NCI-H2029 treated with DMSO at 0.1 percent for 48 hours (cell line): ENCODE data around the gene MEX3A.
A peak's percentile ranks its signal among the peaks of the same experiment; 100 is the strongest.
"Not testable (repeated sequence)": the region's sequence is repeated elsewhere in the genome, so short reads cannot be mapped to it uniquely, and the experiment has no call there.

Source experiments
- DNase-seq: peaks from one replicate; lab custom pipeline; 2025; lab: John Stamatoyannopoulos, UW

MEX3A gene, protein sequence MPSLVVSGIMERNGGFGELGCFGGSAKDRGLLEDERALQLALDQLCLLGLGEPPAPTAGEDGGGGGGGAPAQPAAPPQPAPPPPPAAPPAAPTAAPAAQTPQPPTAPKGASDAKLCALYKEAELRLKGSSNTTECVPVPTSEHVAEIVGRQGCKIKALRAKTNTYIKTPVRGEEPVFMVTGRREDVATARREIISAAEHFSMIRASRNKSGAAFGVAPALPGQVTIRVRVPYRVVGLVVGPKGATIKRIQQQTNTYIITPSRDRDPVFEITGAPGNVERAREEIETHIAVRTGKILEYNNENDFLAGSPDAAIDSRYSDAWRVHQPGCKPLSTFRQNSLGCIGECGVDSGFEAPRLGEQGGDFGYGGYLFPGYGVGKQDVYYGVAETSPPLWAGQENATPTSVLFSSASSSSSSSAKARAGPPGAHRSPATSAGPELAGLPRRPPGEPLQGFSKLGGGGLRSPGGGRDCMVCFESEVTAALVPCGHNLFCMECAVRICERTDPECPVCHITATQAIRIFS

DNA sequence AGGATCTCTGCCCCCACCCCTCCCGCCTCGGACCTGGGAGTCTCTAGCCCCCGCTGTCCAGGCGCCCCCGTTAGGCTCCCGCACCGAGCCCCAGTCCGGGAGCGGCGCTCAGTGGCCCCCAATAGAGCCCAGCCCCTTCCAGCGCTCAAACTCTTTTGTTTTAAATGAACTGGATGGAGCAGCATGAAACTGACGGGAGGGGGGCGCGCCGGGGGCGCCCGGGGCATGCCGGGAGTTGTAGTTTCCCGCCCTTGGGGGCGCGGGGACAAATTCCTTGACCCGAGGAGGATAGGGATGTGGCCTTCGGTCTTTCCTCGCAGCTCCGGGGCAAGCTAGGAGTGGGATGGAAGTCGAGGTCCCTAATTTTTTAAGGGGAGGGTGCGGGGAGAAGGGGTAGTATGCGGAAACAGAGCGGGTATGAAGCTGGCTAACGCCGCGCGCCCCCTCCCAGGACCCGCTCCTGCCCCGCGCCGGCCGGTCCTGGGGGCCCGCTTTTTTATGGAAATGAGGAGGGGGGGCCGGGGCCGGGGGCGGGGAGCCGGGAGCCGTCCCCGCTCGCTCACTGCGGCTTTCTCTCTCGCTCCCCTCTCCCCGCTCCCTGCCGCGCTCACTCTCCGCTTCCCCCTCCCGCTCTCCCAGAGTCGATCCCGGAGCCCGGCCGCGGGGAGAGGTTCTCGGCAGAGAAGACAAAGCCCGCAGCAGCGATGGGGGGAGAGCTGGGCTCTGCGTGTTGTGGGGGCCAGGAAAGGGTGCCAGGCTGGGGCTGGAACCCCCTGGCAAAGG lies at the start of gene MEX3A:
MEX3A (minus strand) TSS at position 157 of the 783 bp plus-strand sequence. CDS start 467 bp downstream, outside the sequence.
- peak; percentile 28 for DNase-seq

DNA sequence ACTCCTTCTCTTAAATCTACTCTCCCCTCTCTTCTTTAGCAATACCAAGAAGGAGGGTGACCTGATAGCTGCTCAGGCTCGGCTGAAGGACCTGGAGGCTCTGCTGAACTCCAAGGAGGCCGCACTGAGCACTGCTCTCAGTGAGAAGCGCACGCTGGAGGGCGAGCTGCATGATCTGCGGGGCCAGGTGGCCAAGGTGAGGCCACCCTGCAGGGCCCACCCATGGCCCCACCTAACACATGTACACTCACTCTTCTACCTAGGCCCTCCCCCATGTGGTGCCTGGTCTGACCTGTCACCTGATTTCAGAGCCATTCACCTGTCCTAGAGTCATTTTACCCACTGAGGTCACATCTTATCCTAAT lies 48.3 kb upstream of the MEX3A start:
- no peak for DNase-seq

DNA sequence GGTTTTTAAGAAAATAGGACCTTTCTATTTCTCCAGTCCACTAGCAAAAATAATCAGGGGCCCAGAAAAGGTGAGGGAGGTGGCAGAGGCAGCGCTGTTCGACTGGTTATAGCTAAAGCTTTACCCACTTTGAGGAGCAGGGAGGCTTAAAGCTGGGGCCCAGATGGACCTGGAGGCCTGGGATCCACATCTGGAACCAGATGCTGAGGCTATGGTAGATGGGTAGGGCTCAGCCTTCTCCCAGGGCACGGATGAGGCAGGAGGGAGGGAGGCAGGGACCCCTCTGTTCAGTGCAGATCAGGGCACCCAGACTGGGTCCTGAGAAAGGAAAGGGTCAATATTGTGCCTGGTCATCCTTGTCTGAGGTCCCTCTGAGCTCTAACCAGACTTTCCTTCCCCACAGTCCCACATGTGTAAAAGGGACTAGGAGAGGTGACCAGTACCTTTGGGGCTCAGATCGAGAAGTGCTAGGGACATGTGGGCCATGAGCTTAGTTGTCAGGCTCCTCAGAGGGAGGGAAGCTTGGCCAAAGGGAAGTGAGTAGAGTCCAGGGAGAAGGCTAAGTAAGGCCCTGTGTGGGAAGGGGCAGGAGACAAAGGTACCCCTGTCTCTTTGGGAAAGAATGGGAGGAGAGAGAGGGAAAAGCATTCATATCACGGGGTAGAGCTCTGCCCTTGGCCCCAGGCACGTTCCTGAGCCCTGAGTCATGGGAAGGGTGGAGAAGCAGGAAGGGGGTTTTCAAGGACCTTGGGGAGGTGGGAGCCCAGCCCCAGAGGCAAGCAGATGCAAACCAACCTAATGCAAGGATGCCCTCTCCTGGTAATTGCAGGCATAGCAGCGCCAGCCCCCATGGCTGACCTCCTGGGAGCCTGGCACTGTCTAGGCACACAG lies 47.7 kb upstream of the MEX3A start:
- DNase-seq, result peak; percentile 49

DNA sequence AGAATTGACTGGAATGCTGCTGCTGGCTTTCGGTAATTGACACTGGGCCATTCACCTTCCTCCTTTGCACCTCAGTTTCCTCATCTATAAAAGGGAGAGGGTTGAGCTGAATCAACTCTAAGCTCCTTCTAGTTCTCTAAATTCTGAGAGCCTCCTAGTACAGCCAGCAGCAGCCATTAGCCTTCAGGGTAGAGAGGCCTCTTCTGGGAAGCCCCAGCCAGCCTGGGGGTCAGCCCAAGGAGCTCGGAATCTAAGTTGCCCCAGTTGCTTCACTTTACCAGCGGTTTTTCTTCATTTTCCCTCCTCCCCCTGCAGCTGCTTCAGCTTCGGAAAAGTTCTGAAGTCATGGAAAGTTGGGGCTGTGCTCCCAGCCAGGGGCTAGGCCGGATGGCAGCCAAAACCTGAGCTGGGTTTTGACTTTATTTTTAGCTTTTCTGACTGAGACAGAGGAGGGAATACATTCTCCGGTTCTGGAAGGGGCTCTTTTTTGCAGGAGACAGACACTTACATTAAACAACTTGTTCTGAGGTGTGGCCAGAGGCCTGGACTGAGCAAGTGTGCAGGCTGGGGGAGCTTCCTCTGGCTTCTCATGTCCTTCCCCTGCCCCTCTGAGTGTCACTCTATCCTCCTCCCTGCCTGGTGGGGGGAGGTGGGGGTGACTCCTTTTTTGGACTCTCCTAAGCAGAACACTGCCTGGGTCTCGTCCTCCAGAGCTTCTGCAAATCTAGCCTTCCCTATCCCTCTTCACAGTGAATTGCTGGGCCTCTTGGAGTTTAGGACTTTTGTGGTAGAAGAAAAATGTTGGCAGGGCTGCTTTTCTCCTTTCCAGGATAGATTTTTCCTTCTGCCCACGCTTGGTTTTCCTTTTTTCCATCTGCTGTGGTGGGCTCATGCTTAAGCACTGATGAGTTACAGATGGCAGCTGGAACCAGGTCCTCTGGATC lies 46.7 kb upstream of the MEX3A start:
- DNase-seq, result no peak

DNA sequence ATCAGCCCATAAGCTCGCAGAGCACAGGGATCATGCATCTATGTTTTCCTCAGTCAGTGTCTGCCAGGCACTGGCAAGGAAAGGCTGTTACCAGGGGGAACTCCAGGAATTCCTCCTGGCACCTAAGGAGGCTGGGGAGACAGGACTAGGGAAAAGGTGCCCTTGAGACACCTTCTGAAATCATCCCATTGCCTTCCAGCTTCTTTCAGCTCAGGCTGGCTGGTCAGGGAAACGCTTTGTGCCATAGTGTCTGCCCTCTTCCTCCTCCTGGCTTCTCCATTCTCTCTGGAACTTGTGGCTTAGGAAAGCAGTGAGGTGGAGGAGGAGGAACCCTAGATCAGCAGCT lies 46.0 kb upstream of the MEX3A start:
- DNase-seq, result no peak

DNA sequence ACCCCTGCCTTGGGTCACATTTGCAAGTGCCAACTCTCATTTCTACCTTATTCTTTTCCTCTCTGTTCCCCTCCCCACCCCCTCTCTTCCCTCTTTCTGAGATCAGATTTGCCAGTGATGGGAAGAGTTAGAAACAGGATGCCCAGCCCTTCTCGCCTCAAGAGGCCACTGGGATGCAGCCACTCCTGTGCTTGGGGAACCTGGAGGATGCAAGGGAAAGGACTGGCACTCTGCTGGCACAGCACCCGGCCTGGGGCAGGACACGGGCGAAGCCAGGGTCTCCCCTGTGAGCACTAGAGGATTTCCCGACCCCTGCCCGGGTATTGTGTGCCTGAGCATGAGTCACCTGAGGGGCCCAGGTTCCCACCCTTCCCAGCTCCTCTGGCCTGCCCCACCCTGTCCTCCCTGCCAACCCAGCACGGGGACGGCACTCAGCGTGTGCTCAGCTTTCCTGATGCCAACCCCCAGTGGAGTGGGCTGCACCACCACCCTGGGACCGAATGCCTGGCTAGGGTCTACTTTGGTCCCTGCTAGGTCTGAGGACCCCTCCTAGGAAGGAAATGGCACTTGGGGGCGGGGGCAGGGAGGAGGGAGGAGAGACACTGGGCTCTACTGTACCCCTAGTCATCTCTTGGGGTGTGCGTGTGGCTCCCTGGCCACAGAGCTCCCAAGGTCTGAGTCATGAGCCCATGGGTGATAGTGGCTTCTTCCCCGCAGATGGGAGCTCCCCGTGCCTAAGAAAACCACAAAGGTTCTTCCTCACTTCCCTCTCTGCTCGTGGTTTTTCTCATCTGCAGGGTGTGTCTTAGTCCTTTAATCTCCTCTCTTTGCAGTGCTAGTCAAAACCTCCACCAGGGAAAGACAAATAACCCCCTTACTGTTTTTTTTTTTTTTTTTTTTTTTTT lies 44.6 kb upstream of the MEX3A start:
- no peak for DNase-seq

DNA sequence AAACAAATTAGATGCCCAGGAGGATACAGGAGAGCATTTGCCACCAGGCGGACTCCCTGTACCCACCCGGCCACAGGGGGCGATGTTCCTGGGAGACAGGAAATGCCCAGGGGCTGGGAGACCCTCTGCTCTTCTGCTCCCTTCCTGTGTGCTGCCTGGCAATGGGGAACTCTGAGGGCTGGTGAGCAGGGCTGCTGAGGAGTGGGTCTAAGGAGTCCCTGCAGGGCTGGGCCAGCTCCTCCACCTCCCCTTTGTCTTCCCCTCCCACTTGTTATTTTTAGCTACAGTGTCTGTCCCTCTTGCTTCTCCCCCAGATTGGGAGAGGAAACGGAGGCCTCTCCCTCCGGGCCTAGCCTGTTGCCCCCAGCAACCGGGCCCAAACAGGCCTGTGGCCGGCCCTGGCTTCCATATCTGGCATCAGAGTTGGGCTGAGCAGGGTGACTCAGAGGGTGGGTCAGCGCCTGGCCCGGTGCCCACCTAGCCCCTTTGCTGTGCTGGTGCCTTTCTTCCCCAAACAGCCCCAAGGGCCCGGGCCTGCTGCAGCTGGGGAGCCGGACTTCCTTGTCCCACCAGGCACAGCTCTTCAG lies 43.9 kb upstream of the MEX3A start:
- no peak for DNase-seq

DNA sequence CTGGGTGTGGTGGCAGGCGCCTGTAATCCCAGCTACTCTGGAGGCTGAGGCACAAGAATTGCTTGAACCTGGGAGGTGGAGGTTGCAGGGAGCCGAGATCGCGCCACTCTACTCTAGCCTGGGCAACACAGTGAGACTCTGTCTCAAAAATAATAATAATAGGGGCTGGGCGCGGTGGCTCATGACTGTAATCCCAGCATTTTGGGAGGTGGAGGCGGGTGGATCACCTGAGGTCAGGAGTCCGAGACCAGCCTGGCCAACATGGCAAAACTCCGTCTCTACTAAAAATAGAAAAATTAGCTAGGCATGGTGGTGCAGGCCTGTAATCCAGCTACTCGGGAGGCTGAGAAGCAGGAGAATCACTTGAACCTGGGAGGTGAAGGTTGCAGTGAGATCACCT lies 43.3 kb upstream of the MEX3A start:
- DNase-seq, result not testable (repeated sequence)

DNA sequence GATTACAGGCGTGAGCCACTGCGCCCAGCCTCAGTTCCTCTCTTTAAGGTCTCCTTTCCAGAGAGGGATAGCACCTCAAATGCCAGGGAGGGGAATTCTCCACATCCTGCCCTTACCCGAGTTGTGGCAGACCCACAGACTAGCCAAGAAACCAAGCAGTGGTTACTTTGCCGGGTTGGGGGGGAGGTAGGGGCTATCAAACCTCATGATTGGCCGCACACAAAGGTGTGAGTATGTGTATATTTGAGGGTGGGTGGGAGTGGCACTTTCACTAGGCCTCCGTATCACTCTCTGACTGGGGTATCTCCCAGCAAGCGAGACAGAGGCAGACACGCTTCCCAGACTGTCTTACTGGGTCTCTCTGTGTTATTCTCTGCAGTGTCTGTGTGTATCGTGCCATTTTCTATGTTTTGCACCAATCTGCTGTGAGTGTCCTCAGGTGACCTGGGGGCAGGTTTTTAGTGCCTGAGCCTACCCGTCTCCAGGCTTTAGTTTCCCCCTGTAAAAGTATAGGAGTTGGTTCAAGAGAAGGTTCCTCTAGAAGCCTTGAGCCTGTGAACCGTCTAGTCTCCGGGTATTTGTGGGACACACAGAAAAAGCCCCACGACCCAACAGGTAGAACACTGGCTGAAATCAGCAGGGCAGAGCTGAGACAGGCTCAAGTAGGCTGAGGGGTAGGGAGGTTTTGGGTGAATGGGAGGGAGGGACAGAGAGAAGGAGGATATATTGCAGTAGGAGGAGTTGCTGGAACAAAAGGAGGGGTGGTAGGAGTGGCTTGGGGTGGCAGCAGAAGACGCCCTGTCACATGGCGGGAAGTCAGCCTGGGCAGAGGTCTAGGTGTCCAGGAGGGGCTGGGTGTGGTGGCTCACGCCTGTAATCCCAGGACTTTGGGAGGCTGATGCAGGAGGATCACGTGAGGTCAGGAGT lies 42.6 kb upstream of the MEX3A start:
- no peak for DNase-seq

DNA sequence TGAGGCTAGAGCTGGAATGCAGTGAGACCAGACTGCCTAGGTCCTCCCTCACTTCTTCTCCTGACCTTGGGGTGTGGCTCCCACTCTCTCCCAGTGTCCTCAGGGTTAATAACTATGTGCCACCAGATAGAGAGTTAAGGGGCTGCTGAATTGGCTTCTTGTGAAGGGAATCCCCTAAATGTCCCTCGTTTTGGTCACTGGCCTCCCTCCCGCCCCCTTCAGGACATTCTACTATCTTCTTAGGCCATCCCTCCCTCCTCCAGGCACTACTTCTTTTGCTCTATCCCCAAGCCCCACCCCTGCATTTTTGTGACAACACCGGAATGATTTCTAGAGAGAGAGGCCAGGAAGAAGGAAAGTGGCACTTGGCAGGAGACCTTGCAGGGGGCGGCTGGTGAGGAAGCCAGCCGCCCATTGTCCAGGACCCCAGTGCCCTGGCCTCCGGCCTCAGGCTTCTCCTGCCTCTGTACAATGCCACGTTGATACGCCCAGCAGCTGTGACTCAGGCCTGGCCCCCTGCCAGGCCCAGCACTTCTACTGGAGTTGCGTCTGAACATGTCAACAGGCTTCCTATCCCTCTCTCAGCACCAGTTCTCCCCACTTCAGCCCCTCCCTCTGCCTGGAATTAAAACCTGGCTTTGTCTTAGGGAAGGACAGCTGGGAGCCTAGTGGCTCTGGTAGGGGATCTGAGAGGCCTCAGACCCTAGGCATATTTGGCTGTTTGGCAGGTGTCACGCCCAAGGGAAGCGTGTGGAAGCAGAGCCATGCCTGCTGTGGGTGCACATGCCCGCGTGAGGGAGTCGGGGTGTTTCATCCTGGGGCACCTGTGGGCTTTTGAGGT lies 41.3 kb upstream of the MEX3A start:
- DNase-seq, result peak; percentile 93

DNA sequence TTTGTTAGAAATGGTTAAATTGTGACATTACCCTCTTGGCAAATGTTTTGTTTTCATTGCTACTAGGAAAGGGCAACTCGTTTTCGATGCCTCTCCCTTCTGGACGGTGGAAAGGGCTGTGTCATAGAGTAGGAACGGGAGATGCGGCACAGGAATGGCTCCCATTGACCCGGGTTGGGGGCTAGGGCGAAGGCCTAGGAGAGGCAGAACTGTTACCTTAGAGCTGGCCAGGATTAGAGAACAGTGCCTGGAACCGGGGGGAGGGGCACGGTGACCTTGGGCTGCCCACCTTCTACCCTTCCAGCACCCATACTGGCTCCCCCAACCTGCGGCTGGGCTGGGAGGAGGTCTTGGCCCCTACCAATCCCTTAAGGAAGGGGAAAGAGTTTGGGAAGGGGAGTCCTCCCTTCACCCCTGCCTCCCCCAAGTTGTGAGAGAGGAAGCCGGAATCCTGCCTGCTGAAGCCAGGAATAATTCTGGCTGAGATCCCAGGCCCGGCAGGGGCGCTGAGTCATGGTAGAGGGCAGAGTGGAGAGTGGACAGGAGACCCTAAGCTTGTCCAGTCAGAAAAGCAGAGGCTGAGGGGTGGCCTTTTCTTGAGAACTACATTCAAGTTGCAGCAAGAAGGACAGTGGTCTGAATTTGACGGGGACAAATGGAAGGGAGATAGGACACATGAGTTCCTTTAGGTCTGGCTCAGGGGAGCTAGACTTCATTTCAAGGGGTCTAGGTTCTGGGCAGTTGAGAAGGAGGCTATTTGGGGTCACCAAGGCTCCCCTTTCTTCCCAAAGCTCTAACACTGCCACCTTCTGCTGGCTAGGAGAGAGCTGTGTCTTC lies 40.5 kb upstream of the MEX3A start:
- DNase-seq, result no peak

DNA sequence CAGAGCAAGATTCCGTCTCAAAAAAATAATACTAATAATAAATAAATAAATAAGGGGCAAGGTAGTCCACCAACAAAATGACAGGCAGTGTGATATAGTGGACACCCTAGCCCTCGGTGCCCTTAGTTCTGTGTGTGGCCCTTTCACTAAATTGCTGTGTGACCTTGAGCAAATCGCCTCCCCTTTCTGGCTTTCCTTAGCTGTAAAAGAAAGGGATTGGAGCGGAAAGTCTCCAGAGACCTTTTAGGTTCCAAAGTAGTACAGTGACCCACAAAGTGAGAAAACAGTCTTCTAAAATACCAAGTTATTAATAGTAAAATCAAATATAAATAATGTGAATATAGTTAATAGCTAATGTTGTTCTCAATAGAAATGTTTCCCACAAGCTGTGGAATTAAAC lies 39.8 kb upstream of the MEX3A start:
- no peak for DNase-seq

DNA sequence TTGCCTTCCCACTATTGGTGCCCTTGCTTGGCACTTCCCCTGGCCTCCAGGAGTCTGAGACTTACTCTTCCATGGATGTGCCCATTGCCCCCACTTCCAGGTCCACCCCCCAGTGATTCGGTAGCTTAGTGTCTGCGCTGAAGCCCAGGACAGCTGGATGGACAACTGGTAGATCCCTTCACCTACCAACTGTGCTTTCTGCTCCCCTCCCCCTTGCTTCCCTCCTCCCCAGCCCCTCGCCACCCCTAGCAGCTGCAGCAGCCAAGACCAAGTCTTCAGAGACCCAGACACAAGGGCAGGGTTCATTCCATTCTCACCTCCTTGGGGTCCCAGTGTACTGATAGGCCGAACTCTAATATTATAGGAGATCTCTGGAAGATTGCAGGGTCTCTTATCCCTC lies 39.2 kb upstream of the MEX3A start:
- no peak for DNase-seq

DNA sequence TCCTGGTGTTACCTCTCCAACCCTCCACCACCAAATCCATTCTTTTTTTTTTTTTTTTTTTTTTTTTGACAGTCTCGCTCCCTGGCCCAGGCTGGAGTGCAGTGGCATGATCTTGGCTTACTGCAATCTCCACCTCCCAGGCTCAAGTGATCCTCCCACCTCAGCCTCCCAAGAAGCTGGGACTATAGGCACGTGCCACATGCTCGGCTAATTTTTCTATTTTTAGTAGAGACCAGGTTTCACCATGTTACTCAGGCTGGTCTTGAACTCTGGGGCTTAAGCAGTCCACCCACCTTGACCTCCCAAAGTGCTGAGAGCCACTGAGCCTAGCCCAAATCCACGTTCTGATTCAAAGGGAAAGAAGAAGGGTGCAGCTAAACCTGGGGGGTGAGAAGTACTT lies 38.7 kb upstream of the MEX3A start:
- DNase-seq, result not testable (repeated sequence)

DNA sequence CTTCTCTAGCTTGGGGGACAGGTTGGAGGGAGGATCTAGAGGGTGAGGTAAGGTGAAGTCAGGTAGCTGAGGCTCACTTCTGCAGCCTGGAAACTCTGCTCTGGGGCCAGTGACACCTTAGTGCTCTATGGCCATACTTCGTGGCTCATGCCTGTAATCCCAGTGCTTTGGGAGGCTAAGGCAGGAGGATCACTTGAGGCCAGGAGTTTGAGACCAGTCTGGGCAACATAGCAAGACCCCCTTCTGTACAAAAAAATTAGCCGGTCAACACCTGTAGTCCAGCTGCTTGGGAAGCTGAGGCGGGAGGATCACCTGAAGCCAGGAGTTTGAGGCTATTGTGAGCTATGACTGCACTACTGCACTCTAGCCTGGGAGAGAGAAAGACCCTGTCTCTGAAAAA lies 38.1 kb upstream of the MEX3A start:
- no peak for DNase-seq

DNA sequence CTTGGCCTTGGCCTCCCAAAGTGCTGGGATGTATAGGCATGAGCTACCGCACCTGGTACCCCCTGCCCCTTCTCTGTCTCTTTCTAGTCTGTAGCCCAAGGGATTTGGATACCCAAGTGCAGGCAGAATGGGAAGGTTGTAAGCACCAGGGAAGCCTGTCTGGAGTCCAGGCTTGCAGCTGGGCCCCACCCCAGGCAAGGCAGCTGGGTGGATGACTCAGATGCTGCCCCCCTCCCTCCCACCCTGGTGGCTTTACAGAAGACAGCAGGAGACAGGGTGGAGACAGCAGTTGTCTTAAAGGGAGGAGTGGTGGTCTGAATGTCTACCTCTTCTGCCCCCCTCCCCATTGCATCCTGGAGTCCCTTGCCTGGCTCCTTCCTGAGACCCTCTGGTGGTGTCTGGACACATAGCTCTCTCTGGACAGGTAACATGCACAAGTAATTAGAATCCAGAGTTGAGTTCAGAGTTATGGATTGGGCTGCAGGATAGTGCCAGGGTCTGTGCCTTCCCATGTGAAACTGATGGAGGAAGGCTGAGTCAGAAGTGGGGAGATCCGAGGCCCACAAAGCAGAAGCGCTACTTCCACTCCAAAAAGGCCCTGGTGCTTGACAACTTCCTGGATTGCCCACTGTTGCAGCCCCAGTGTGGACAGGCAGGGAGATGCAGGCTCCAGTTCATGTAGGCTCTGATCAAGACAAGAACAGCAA lies 37.4 kb upstream of the MEX3A start:
- no peak for DNase-seq
